GM03348 (cell line): ENCODE measurements around the gene LRP4.

Source experiments
- DNase-seq: peaks from one replicate; pipeline ENCODE4 v3.0.0; 2012; ENCODE audit warnings: low spot score

The LRP4 gene

DNA sequence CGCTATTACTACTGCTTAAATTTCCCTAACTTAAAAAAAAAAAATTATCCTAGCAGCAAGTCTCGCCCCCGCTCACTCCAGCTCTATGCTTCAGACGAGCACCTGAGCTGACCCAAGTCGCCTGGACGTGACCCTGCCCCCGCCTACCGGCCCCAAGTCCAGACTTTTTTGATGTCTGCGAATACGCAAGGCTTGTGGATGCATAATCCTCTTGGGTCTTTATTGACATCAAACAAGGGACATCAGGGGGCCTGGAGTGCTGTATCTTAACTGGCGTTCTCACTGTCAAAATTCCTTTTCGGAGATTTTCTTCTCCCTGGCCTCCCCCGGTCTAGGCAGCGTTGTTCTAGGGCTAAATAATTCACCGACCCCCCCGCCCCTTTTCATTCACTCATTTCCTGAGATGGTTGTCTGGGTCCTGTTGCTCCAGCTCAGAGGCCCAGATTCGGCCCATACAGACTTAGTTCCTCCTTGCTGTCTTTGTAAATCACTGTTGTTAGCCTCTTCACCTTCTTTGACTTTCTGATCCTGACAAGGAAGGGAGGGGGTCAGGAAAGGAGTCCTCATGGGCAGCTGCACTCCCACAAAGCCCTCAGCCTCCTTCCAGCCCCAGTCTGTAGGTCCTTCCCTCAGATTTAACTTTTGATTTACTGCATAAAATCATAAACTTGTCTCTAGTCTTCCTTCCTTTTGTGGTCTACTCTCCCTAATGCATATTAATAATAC, 601 bp upstream of the LRP4 start:
- DNase-seq = no peak

GRCh38 chr11:46917762-46918082, 628 bp downstream of the LRP4 start:
- no peak for DNase-seq

DNA sequence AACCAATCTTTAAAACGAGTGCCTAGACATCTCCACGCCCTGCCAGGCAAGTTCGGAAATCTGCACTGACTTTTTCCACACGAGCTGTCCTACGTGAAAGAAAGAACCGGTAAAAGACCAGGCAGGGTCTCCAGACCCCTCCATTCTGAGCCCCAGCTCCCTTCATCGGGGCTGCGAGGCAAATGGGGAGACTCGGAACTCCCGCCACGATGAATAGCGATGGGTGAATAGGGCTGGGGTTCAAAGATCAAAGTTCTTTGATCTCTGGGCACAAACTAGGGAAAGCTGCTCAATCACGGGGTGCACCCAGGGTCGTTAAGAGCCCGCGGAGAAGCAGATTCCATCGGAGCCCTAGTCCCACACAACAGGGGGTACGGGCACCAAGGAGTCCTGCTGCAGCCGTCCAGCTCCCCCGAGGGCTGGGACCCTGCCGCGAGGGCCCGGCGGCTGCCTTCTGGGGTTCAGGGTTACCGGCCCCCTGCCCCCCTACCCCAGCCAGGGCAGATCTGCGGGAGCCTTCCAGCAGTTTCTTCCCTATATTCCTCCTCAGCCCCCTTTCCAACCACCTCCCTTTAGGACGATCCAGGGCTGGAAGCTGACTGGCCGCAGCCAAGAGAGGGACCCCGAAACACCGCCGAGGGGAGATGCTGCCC, 1.1 kb downstream of the LRP4 start:
- DNase-seq = no peak

DNA sequence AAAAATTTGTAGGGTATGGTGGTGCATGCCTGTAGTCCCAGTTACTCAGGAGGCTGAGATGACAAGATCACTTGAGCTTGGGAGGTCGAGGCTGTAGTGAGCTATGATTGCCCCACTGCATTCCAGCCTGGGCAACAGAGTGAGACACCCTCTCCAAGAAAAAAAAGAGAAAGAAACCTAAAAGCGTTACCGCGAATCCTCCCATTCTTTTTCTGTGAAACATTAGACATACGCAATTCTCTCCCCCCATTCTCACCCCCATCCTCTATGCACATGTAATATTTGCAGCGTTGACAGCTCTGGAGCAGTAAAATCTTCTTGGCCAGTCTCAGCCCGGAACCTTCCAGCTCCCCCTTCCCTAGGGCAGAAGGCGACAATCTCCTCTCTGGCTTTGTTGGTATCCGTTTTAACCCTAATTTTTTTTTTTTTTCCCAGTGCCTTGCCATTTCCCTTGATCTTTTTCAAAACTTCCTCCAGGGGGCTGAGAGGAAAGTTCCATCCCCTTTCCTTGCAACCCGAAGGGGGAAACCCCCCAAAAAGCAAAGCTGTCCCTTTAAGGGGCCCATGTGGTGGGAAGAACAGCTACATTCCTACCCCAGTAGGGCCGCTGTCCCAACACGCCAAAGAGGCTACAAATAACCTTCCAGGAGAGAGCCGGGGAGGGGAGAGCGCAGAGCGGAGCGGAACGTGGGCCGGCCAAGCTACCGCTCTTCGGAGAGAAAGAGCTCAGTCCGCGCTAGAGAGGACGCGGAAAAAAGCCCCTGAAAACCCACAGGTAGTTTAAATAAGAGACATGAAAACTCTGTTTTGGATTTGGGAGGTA, 1.9 kb downstream of the LRP4 start:
- peak; percentile 90 for DNase-seq

DNA sequence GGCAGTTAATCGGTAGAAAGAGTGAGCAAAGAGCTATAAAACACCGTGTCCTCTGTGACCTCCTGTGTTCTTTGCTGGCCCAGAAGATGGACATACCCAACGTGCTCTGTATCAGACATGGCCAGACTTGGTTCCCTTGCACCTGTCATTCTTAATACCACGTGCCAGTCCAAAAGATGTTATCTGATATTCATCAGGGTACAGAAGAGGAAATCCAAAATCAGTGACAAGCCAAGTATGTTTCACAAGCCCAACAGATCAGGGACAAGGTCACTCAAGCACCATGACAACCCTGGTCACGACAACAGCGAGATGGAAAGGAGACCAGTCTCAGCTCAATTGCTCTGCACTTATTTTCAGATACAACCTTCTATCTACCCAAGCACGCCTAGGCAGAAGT, 3.4 kb downstream of the LRP4 start:
- DNase-seq = no peak

DNA sequence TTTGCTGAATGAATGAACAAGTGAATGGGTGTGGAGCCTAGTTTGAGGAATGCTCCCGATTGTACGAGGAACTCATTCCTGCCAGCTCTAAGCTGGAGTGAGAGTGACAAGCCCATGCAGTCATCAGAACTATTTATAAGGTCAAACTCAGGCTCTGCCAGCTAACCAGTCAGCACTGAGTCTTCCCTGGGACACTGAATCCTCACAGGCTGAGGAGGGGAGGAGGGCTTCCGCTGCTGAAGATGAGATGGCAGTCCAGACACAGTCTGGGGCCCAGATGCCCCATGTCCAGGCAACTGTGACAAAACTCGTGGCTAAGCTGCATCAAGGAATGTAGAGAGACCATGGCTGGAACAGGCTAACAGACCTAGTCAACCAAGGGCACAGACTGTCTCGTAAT, 4.0 kb downstream of the LRP4 start:
- DNase-seq = peak; percentile 76

DNA sequence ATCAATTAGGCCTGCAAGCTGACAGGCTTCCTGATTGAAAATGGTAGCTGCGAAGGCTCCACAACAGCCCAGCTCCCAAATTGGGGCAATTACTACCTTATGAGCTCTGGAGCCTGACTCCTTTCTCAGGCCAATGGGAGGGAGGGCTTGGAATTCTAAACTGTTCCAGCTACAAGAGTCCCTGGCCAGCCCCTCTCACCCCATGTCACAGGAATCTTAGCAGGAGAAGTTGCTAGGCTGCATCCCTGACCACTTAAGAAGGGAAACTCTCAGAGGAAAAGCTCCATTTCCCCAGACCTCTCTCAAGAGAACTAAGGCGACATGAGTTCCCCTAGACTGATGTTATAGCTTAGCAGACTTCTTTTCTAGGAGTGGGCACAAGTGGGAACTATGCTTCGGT, 4.9 kb downstream of the LRP4 start:
- DNase-seq = no peak

DNA sequence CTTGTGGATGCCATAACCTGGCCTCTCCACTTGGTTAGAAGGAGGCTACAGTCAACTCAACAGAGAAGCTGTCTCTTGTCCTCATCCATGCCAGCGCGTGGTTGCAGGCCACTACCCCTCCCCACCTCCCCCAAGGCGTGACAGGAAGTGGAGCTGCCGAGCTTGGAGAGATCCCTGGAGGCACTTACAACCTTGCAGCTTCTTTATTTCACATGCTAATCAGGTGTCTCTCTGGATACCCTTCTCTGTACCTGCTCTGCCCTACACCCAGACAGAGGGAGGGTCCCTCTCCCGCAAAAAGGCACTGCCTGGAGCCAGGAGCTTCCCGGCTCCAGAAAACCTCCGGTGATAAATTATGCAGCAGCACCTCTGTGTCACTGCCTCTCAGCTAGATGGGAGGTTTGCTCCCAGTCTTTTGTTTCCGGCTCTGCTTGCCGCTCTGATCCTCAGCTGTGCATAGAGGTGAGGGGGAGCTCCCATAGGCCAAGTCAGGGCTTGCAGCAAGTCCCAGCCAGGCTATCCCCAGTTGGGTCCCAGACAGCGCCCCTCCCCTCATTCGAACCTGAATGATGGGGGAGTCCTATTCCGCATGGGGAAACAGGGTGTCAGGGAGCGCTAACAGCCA, 5.7 kb downstream of the LRP4 start:
- no peak for DNase-seq

- no peak for DNase-seq
Observed at GRCh38 chr11:46907606-46908005, 10.7 kb downstream of the LRP4 start.

DNA sequence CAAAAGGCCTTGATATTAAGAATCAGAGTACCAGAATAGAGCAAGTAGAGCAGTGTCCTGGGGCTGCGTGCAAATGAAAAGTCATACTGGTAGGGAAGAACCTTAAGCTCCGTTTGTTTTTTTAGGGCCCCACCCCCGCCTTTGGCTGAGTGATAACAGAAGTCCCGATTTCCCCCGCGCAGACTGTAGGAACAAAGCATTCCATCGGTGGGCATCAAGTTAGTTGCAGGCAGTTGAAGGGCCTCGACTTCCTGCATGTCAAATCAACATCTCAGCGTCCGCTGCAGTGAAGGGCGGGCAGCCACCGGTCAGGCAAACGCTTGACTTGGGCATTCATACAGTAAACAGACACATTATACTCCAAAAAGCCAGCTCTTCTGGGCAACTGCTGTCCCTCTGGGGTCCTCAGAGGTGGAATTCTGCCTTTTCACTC, 11.7 kb downstream of the LRP4 start:
- no peak for DNase-seq

GRCh38 chr11:46905806-46906205, 12.5 kb downstream of the LRP4 start:
- no peak for DNase-seq

- no peak for DNase-seq
Observed at GRCh38 chr11:46903846-46904245, 14.5 kb downstream of the LRP4 start.

- no peak for DNase-seq
Observed at GRCh38 chr11:46902694-46903093, 15.7 kb downstream of the LRP4 start.

- DNase-seq = no peak
Observed at GRCh38 chr11:46901156-46901555, 17.2 kb downstream of the LRP4 start.

DNA sequence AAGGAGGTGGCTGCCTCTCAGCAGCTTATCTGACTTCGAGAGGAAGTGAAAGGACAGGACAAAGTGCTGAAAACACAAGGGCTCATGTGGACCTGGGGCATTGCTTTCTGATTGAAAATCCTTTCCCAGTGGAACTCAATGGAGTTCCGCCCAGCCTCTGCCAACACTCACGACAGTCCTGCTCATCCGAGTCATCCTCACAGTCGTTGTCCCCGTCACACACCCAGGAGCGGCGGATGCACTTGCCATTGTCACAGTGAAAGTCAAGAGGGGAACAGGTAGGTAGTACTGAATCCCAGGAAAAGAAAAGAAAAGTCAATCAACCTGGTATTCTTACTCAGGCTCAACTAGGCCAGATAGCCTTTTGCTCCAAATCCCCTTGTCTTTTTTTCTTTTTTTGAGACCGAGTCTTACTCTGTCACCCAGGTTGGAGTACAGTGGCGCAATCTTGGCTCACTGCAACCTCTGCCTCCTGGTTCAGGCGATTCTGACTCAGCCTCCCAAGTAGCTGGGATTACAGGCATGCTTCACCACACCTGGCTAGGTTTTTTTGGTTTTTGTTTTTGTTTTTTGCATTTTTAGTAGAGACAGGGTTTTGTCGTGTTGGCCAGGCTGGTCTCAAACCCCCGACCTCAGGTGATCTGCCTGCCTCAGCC, 18.1 kb downstream of the LRP4 start:
- no peak for DNase-seq

DNA sequence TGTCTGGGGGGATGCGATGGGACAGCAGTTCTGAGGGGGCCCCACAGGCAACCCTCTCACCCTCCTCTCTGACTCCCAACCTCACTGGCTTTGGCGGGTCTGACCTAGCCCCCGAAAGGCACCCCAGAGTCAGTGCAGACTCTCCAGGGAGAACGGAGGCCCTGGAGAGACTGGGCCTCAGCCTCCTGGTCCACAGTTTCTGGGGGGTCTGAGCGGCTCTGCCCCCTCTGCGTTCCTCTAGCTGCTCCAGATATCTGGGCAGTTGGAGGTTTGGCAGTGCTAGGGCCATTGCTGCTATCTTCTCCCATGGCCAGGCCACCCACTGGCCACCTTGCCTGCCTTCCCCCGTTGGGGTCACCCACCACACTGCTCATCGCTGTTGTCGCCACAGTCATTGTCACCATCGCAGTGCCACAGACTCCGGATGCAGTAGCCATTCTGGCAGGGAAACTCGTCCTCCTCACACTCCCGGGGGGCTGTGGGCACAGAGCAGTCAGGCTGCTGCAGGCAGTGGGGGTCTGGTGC, 18.8 kb downstream of the LRP4 start:
- no peak for DNase-seq

DNA sequence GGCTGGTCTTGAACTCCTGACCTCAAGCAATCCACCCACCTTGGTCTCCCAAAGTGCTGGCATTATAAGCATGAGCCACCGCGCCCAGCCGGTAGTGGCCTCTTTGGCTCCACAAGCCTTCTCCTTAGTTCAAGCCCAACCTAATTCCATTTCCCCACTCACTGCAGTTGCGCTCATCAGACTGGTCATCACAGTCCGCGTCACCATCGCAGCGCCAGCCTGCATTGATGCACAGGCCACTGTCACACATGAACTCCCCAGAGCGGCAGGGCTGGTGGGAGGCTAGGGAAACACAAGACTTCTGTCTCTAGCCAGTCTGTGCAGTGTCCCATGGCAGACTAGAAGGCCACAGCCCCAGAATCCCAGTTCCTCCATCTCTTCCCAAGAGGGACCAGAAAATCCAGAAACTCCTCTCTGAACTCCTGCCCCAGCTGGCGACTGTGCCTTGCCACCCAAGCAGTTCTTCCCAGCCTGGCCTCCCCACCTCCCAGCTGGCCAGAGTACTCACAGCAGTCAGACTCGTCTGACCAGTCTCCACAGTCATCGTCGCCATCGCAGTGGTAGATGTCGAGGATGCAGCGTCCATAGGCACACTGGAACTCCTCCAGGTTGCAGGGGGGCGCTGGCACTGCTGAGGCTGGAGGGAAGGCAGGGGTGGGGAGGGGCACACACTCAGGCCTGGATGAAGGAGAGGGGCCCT, 19.8 kb downstream of the LRP4 start:
- no peak for DNase-seq

- no peak for DNase-seq
Observed at GRCh38 chr11:46896719-46897406, 21.5 kb downstream of the LRP4 start.

DNA sequence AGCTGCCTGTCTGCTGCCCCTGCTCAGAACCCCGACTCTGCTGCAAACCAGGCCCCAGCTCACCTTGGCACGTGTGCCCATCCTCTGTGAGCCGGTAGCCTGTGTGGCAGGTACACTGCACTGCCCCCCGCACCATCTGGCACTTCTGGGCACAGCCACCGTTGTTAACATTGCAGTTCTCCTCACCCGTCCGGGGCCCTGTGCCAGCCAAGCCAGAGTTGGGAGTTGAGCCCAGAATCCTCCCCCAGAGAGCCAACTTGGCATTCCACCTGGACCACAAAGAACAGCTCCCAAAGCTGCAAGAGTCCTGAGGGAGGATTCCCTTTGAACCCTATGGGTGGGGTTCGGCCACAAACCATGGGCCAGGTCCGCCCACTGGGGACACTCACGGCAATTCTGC, 22.5 kb downstream of the LRP4 start:
- peak; percentile 33 for DNase-seq

GRCh38 chr11:46894961-46895360, 23.4 kb downstream of the LRP4 start:
- DNase-seq = no peak

DNA sequence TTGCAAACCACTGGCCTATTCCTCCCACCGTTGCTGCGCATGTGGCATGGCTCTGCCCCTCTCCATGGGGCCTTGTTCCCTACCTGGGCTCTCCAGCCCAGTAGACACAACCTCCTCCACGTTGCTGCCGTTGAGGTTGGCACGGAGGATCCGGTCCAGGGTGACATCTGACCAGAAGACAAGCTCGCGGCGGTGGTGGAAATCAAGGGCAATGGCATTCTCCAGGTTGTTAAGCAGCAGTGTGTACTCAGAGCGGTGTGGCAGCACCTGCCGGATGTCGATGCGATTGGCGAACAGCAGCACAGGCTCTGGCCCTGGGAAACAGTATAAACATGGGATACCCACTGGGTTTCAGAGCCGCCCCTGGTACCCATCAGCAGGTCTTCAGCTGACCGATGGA, 23.8 kb downstream of the LRP4 start:
- no peak for DNase-seq
